Activated CD4-positive, alpha-beta T cell treated with anti-CD3 and anti-CD28 coated beads, Interleukin-2, amount 10 ng/mL, durations not matched to agents 24 days and 14 days (primary cell): Measurements from ENCODE around the gene NARS2. TPM values are rescaled to one million over a fixed set of nuclear protein-coding genes. Genes with fewer than 3 reads are reported as not detected.
A peak's percentile ranks its signal among the peaks of the same experiment; 100 is the strongest.

ENCODE experiments used
- DNase-seq: peaks from one replicate; pipeline ENCODE4 v3.0.0; 2022
- H3K27ac Mint-ChIP-seq: one replicate; pipeline ENCODE4 v1.8.0; 2022; ENCODE audit warnings: mild to moderate bottlenecking, mixed read lengths
- H3K27me3 Mint-ChIP-seq: one replicate; pipeline ENCODE4 v1.8.0; 2022; ENCODE audit warnings: mixed read lengths
- H3K36me3 Mint-ChIP-seq: one replicate; pipeline ENCODE4 v1.8.0; 2022; ENCODE audit warnings: low read depth, mild to moderate bottlenecking, mixed read lengths
- H3K4me1 Mint-ChIP-seq: one replicate; pipeline ENCODE4 v1.8.0; 2021; ENCODE audit warnings: mixed read lengths
- H3K4me3 Mint-ChIP-seq: one replicate; pipeline ENCODE4 v1.8.0; 2022; ENCODE audit warnings: mild to moderate bottlenecking, moderate library complexity, mixed read lengths
- H3K9me3 Mint-ChIP-seq: one replicate; pipeline ENCODE4 v1.8.0; 2021; ENCODE audit warnings: mixed read lengths
- intact Hi-C: fragments of 100-400 bp; cut with micrococcal nuclease; formaldehyde crosslinking; loops from one replicate; pipeline ENCODE4 v1.15.1; 2023
- total RNA-seq: library from RNA; stranded (reverse); gene quantifications from 2 replicates; pipeline ENCODE4 v1.2.3, GENCODE V29; 2022

NARS2 gene
- total RNA-seq, 1 donor from 2014 or later, result 38.0 TPM

DNA sequence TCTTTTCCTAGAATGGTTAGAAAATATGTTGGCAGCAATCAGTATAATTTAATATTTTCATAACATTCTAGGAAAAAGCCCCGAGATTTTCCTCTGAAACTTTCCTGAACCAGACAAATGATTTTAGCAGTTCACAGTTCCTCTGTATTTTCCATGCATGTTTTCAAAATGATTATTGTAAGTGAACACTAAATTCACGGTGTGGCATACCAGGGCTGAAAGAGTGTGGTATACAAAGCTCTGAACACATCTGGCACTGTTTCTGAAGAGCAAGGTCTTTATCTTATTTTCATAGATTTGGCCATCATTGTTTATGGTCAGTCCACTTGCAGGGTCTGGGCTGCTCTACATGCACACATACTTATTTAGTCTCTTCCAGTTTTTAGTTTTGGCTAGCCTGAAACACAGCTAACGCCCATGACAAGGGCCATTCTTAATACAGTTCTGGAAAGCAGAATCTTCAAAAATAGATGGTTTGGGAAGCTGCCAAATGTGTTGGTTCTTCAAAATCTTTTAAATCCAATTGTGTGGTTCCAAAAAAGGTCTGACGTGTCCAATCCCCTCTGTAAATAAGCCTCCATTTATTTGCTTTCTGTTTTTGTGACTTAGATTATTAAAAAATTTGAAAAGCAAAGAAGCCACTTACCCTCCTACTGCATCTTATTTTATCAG, 149.1 kb downstream of the NARS2 start:
- intact Hi-C loops, result loop anchor here (2.0 to 5.0 kb wide), 2 partner anchors 39 to 83 kb away; no protein-coding TSS in a partner anchor
- H3K4me1 Mint-ChIP-seq, result peaks cover 54% of the 10 kb centered on the region
- no peak overlapping the region for H3K4me3 Mint-ChIP-seq

DNA sequence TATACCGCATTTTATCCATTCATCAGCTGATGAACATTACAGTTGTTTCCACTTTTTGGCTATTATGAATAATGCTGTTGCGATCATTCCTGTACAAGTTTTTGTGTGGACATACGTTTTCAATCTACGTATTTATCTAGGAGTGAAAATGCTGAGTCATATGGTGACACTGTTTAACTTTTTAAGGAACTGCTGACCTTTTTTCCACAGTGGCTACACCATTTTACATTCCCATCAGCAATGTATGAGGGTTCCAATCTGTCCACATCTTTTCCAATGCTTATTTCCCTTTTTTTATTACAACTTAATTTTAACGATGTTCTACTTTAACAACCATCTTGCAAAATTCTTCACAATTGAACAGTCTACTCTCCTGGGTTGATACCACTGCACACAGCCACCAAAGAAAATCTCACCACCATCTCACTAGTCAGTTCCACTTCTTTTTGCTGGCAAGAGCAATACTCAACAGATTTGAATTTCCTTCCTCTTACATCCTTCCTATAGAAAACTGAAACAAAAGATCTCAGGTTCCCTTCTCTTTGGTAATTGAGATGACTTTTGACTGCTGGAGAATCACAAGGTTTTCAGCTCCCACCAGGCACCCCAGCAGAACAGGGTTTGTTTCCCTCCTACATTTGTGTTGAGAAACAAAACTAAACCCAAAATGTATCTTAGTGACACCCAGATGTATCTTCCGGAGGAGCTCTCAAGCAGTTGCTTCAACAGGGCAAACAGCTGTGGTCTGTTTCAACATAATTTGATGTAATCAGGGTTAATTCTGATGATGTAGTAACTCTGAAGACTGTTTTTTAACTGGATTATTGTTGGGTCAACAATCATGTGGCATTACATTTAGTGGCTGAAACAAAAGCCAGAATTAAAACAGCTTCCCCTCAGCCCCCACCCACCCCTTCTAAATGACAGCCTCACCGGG, 150.1 kb downstream of the NARS2 start:
- H3K4me3 Mint-ChIP-seq, result peak overlapping the region; percentile 50
- H3K36me3 Mint-ChIP-seq, result peaks cover 22% of the 10 kb centered on the region
- intact Hi-C loops, result loop anchor here (2.0 to 5.0 kb wide), 2 partner anchors 40 to 82 kb away; no protein-coding TSS in a partner anchor
- no peaks in the 10 kb centered on the region for H3K27me3 Mint-ChIP-seq
- peaks cover 57% of the 10 kb centered on the region for H3K4me1 Mint-ChIP-seq
- no peaks in the 10 kb centered on the region for H3K9me3 Mint-ChIP-seq
- peak overlapping the region; percentile 31 for H3K27ac Mint-ChIP-seq
- peak; percentile 69 for DNase-seq

More for the DNA sequence above, 149.1 kb downstream of the NARS2 start:
- Mint-ChIP-seq H3K27me3 (no peaks in the 10 kb centered on the region), H3K36me3 (peaks cover 22% of the 10 kb centered on the region), H3K9me3 (no peaks in the 10 kb centered on the region), H3K27ac (no peak overlapping the region)
- no peak for DNase-seq

DNA sequence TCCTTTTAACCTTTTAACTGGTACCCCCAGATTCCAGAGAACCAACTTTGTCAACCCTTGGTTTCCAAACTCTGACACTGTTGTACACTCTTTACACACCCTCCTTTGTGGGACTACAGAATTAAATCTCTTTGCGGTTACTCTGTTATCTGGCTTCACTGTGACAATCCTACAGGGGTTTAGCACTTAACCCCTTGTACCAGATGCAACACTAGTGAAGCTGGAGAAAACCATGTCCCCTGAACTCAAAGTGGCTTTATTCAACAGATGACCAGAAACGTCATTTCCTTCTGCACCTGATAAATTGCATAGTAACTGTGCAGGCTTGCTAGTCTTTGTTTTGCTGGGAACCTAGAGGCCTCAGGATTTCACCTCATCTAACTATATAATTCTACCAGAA, 151.4 kb downstream of the NARS2 start:
- Mint-ChIP-seq H3K27ac (no peak overlapping the region), H3K4me1 (peaks cover 62% of the 10 kb centered on the region), H3K9me3 (no peaks in the 10 kb centered on the region), H3K36me3 (peaks cover 18% of the 10 kb centered on the region), H3K27me3 (peaks cover 9% of the 10 kb centered on the region), H3K4me3 (no peak overlapping the region)
- intact Hi-C loops, result no loop called here
- no peak for DNase-seq

DNA sequence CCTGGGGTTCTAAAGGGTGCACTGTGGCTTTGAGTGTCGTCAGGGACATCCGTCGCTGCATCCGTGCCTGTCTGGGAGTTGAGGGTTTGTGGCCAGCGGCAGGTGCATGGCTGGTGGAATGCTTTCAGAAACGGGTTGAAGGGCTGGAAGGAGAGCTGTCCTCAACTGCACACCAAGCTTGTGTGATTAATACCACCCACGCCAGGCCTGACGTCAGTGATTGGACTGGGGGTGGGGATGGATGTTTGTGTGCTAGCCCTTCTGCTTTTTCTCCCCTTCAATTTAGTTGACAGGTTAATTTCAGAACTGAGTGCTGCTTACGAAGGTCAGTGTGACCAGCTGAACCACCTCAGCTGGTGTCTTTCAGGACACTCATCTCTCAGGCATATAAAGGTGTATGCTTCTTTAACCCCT, 153.9 kb downstream of the NARS2 start:
- DNase-seq, result peak; percentile 79
- Mint-ChIP-seq H3K27ac (peak overlapping the region; percentile 64), H3K9me3 (no peaks in the 10 kb centered on the region), H3K36me3 (peaks cover 13% of the 10 kb centered on the region), H3K4me1 (peaks cover 55% of the 10 kb centered on the region), H3K4me3 (peak overlapping the region; percentile 32), H3K27me3 (peaks cover 11% of the 10 kb centered on the region)
- intact Hi-C loops, result no loop called here

DNA sequence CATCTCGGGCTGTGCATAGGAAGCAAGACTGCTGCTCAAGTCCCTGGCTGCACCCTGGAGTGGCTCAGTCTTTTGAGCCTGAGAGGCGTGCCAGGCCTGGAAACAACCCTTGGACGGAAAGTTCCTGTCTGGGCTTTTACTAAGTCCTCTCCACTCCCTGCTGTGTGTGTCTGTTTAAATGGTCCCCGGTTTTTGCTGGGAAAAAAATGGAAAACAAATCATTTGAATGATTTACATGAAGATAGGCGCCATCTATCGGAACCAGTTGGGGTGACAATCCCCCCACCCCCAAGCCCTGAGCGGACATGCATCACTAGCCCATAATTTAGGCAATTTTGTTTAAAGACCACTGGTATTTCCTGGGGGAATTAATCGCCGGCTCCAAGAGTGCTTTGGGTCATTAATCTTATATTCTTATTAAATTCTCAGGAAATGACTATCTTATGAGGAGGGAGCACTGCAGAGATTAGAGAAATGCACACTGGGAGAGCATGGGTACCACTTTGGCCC, 154.4 kb downstream of the NARS2 start:
- peaks cover 58% of the 10 kb centered on the region for H3K4me1 Mint-ChIP-seq

DNA sequence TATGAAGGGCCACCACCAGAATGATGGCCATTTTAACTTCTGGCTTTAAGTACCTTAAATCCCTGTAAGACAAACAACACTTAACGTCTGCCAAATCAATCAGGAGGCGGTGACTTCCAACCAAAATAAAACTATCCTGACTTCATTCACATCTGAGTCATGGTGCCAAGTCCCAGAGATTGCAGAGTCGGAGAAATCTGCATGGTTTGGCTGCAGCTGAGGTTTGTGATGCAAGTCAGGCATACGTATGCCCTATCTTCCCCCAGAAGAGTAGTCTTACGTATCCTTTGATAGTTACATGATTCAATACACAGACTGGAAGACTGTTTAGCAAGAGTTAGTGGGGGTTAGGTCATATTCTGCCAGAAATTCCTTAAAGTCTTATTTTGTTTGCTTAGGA, 155.3 kb downstream of the NARS2 start:
- Mint-ChIP-seq H3K27me3 (peaks cover 11% of the 10 kb centered on the region), H3K4me3 (peak overlapping the region; percentile 84), H3K27ac (no peak overlapping the region), H3K4me1 (peaks cover 55% of the 10 kb centered on the region), H3K36me3 (peaks cover 9% of the 10 kb centered on the region), H3K9me3 (no peaks in the 10 kb centered on the region)
- intact Hi-C loops, result loop anchor here (2.0 to 10.0 kb wide), 5 partner anchors 13 to 282 kb away; partner anchors contain the start of gene ALG8
- DNase-seq, result no peak

More for the DNA sequence above, 154.4 kb downstream of the NARS2 start:
- intact Hi-C loops, result no loop called here
- Mint-ChIP-seq H3K9me3 (no peaks in the 10 kb centered on the region), H3K27me3 (peaks cover 11% of the 10 kb centered on the region), H3K27ac (peak overlapping the region; percentile 64), H3K36me3 (peaks cover 13% of the 10 kb centered on the region), H3K4me3 (peak overlapping the region; percentile 32)
- DNase-seq, result peak; percentile 86

DNA sequence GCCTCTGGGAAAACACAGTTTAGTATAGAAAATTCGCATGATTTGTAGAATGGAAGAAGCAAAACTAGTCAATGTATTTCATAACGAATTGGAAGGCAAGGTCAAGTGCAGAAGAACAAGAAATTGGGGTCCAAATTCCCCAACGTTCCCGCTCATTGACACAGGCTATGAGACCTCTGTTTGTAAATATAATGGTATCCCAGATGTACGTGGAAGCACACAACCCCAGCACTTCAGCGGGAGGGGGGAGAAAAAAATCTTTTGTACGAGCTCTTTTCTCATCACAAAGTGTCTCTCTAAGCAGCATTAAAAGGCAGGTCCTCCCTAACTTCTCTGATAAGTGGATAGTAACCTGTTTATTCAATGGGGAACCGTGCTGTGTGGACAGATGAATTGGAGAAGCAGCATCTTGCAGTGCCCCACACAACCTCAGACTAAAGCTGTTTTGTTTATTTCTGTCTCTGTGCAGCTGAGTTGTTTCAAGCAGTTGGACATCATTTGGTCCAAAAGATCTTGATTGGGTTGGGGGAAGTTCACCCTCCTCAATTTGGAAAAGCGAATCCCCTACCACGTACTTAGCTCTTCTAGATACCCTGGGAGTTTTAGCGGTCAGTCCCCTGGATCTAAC, 156.0 kb downstream of the NARS2 start:
- H3K9me3 Mint-ChIP-seq, result no peaks in the 10 kb centered on the region
- peaks cover 11% of the 10 kb centered on the region for H3K27me3 Mint-ChIP-seq
- H3K27ac Mint-ChIP-seq, result peak overlapping the region; percentile 85
- peak overlapping the region; percentile 84 for H3K4me3 Mint-ChIP-seq
- DNase-seq, result no peak
- H3K4me1 Mint-ChIP-seq, result peaks cover 50% of the 10 kb centered on the region
- intact Hi-C loops, result loop anchor here (1.0 to 10.0 kb wide), 6 partner anchors 9 to 281 kb away; partner anchors contain the start of gene ALG8
- peaks cover 9% of the 10 kb centered on the region for H3K36me3 Mint-ChIP-seq

DNA sequence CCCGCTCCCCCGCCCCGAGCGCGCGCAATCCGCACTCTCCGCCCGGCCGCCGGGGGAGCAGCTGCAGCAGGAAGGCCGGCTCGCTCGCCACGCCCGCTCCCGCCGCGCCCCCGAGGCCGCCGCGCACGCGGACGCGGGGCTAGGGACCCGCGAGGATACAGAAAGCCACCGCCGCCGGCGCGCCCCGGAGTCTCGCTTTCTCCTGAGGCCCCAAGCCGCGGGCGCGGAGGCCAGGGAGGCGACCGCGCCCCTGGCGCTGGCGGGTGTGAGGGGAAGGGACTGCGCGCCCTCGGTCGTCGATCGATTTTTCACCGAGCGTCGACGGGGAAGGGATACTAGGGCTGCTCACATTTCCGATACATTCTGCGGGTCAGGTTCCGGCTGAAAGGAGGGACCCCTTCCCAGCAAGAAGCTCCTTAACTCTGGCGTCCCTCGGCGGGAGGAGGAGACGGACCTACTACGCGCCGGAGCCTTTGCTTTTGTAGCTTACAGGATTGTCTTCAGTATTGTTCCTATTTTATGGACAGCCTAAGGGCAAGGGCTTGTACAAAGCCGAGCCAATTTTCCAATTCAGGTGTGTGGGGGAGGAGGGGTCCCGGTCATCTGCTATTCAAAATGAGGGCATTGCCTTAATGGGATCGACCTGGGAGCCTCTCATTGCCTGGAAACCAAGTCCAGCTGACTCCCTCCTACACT, 156.6 kb downstream of the NARS2 start:
- intact Hi-C loops, result loop anchor here (1.0 to 10.0 kb wide), 12 partner anchors 9 to 423 kb away; partner anchors contain the start of genes ALG8, INTS4, KCTD21 and NDUFC2
- Mint-ChIP-seq H3K4me1 (peaks cover 56% of the 10 kb centered on the region), H3K27ac (peak overlapping the region; percentile 85), H3K9me3 (no peaks in the 10 kb centered on the region), H3K36me3 (peaks cover 12% of the 10 kb centered on the region), H3K4me3 (peak overlapping the region; percentile 84), H3K27me3 (peaks cover 11% of the 10 kb centered on the region)
- DNase-seq, result peak; percentile 96

DNA sequence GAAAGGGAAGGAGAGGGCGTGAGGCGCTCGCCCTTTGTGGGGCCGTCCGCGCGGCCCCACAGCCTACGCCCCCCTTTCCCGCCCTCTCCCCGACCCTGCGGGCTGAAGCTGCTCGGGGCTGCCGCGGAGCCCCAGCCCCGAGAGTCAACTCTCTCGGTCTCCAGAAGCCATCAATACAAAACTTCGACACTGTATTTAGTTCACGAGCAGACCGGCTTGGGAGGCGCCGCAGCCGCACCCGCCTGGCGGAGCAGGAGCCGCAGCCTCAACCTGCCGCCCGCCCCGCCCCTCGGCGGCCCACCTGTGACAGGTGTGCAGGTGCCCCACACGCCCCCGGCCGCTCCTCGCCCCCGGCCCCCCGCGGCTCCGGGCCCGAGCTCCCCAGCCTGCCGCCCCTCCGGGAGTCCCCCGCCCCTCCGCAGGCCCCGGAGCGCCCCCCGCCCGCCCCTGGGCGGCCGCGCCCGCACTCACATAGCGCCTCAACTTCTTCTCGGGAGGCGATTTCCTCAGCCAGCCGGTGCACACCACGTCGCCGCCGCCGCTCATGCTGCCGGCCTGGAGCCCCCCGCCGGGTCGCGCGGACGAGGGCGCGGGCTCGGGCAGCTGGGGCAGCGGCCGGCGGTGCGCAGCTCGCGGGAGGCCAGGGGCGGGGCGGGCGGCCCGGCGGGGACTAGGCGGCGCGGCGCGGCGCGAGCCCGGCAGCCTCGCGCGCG, 157.3 kb downstream of the NARS2 start, which contains the start of gene GAB2:
Gene GAB2 (minus strand): TSS at position 646 of the 713 bp plus-strand sequence. CDS start 100 bp downstream, at position 546.
- Mint-ChIP-seq H3K27ac (peak within 1 kb of the TSS; percentile 95), H3K27me3 (peaks cover 11% of the 10 kb centered on the region), H3K4me1 (peaks cover 58% of the 10 kb centered on the region), H3K36me3 (peaks cover 15% of the 10 kb centered on the region), H3K4me3 (peak within 1 kb of the TSS; percentile 98), H3K9me3 (no peaks in the 10 kb centered on the region)
- intact Hi-C loops, result loop anchor here (1.0 to 10.0 kb wide), 10 partner anchors 65 to 423 kb away; partner anchors contain the start of genes ALG8, INTS4, KCTD21 and NDUFC2
- DNase-seq, result no peak

DNA sequence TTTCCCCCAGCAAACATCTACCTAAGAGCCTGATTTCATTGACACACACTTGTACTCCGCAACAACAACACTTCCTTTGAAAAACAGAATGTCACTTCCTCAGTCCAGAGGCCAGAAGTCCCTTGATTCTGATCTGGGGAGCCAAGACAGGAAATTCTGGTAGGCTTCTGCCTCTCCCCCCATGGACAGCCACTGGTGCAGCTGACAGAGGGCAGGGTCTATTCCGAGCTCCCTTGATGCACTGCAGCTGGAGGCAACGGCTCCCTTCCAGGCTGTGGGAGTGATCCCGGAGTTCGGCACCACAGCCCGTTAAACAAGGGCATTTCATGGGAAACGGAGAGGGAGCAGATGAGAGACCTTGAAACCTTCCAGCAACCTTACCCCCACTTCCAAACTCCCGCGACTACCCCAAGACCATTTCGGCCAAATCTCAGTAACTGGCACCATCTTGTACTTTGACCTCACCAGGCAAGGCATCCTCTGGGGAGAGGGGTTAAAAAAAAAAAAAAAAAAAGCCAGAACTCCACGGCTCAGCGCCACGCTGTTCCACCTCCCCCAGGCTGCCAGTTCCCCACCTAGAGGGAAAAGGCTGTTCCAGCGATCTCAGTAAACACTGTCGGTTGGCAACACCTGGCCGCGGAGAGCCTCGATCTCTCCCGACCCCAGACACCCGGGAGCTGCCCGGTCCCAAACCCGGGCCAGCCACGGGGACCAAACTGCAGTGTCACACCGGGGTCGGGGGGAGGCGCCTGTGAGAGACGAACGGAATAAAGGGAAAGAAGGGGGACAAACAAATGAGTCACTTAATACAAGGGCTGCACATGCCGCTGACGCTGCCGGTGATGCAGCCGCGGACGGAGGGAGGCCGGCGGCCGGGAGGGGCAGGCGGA, 158.1 kb downstream of the NARS2 start:
- peak overlapping the region; percentile 98 for H3K4me3 Mint-ChIP-seq
- H3K4me1 Mint-ChIP-seq, result peaks cover 57% of the 10 kb centered on the region
- H3K9me3 Mint-ChIP-seq, result peaks cover under 1% of the 10 kb centered on the region
- intact Hi-C loops, result loop anchor here (1.0 to 10.0 kb wide), 10 partner anchors 64 to 422 kb away; partner anchors contain the start of genes ALG8, INTS4, KCTD21 and NDUFC2
- H3K27me3 Mint-ChIP-seq, result peaks cover 11% of the 10 kb centered on the region
- peak; percentile 95 for DNase-seq
- H3K27ac Mint-ChIP-seq, result peak overlapping the region; percentile 95
- H3K36me3 Mint-ChIP-seq, result peaks cover 17% of the 10 kb centered on the region

DNA sequence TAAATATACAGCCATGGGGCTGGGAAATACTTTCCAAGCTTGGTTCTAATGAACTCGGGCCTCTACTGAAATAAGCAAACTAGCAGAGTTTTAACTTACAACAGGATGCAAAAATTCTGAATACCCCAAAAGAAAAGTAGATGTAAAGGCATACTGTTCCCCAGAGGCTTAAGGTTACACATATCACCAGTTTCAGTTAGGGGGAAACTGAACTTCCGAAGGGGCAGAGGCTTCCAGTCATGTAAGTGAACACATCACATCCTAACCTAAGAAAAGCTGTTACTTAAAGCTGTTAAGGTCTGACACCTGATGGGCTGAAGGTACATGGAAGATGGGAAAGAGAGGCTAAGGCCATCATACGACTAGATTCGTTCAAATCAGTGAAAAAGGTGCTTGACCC, 159.3 kb downstream of the NARS2 start:
- peaks cover 20% of the 10 kb centered on the region for H3K36me3 Mint-ChIP-seq
- H3K4me1 Mint-ChIP-seq, result peaks cover 49% of the 10 kb centered on the region
- peaks cover 4% of the 10 kb centered on the region for H3K9me3 Mint-ChIP-seq
- peaks cover 11% of the 10 kb centered on the region for H3K27me3 Mint-ChIP-seq
- H3K27ac Mint-ChIP-seq, result no peak overlapping the region
- intact Hi-C loops, result loop anchor here (5.0 to 10.0 kb wide), 4 partner anchors 63 to 278 kb away; partner anchors contain the start of gene ALG8
- H3K4me3 Mint-ChIP-seq, result peak overlapping the region; percentile 53
- DNase-seq, result no peak
